Tibial nerve (tissue), 4 donors: Measurements from ENCODE around the gene KCNK4. TPM values are rescaled to one million over a fixed set of nuclear protein-coding genes. Genes with fewer than 3 reads are reported as not detected.
A peak's percentile ranks its signal among the peaks of the same experiment; 100 is the strongest.

ENCODE experiments used
- DNase-seq, 2 donors: peaks; one replicate each; pipeline ENCODE4 v3.0.0-alpha.2; 2019; ENCODE audit warnings: low spot score in 2 of 2
- H3K27ac ChIP-seq, 4 donors: fragments of 200-600 bp; sonication (generic) in 3 of 4; one replicate each; pipeline ENCODE4 v1.5.1; 2017 to 2019; ENCODE audit warnings: mild to moderate bottlenecking in 1 of 4
- H3K27me3 ChIP-seq, 2 donors: fragments of 200-600 bp; sonication (generic) in 1 of 2; one replicate each; pipeline versions ENCODE4 v1.5.1 to v1.6.0; 2017 to 2019
- H3K36me3 ChIP-seq, 3 donors: fragments of 200-600 bp; sonication (generic); one replicate each; pipeline ENCODE4 v1.5.1; 2018 to 2019
- H3K4me1 ChIP-seq, 4 donors: fragments of 200-600 bp; sonication (generic) in 3 of 4; one replicate each; pipeline ENCODE4 v1.5.1; 2017 to 2019
- H3K4me3 ChIP-seq, 4 donors: fragments of 200-600 bp; sonication (generic) in 3 of 4; one replicate each; pipeline ENCODE4 v1.5.1; 2017 to 2019; ENCODE audit warnings: mild to moderate bottlenecking in 1 of 4, moderate library complexity in 1 of 4
- H3K9me3 ChIP-seq, 4 donors: fragments of 200-600 bp; sonication (generic) in 3 of 4; one replicate each; pipeline ENCODE4 v1.5.1; 2017 to 2019
- EP300 ChIP-seq, 2 donors: sonication (generic); formaldehyde crosslinking; IDR thresholded peaks; one replicate each; pipeline ENCODE4 v1.6.1; 2017; ENCODE audit warnings: antibody characterized with exemption in 2 of 2, mild to moderate bottlenecking in 1 of 2
- POLR2A ChIP-seq, 2 donors: fragments of 450-650 bp; IDR thresholded peaks; one replicate each; pipeline ENCODE4 v1.6.1; 2017; ENCODE audit warnings: antibody characterized with exemption in 2 of 2, mild to moderate bottlenecking in 2 of 2, moderate library complexity in 2 of 2
- WGBS, 2 donors: methylation state at CpG; one replicate each; pipeline ENCODE4 v1.1.5; 2018; 5-methylcytosine and 5-hydroxymethylcytosine counted together
- total RNA-seq, 4 donors: library from RNA; depleted of rRNA; stranded (reverse); fragments of >200 nt; gene quantifications; one replicate each; pipeline ENCODE4 v1.1.0, GENCODE V29; 2016
- TF ChIP-seq, protein P1 (sequence below), 5 experiments: fragments of 200-600 bp in 3 of 5; fragments of 450-650 bp in 2 of 5; sonication (generic) in 3 of 5; IDR thresholded peaks; one replicate each; pipeline ENCODE4 v1.5.1; 2016 to 2019; ENCODE audit warnings: antibody characterized with exemption in 5 of 5, mild to moderate bottlenecking in 3 of 5, moderate library complexity in 2 of 5

The KCNK4 gene
- total RNA-seq, 4 donors from 2014 or later, result 1.2 TPM; not detected in 3

DNA sequence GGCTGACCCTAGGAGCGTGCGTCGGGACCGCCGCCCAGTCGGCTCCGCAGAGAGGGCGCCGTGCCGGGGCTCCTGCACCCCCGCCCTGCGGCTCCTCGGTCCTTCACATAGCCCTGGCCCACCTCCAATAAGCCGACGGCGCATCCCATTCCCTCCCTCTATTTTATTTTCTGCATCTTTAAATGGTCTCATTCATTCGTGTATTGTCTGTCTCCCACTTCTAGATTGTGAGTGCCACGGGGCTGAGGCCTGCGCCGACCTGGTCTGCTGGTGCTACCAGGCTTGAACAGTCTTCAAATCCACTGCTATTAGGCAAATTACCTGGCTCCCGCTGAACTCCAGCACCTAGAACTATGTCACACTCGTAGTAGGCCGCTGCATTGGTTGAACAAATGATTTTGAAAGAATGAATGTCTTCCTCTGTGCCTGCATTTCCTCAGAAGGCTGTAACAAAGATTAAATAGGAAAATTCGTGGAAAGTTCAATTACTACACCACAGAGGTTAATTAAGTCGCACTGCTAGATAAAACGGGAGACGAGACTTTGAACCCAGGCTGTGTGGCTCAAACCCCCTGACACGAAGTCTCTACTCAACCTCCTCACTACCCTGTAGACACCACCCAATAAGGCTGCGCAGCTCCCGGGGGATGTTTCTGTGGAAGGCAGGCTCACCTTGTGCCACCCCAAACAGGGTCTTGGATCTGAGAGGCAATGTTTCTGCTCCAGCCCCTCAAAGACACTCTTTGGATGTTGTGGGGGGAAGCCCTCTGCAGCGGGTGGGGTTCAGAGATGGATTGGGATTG is 43.2 kb upstream of the KCNK4 start:
- WGBS, 2 donors, result 34 to 40% methylated on average over 30 to 31 of the region's 31 CpGs
- peaks cover 0 to 82% (median 36%) of the 10 kb centered on the region in 4 donors for H3K4me1 ChIP-seq
- peaks cover 0 to 16% (median 0%) of the 10 kb centered on the region in 3 donors for H3K36me3 ChIP-seq
- H3K4me3 ChIP-seq, result peak overlapping the region; percentile 55 to 80 (median 74)
- no peak for DNase-seq
- H3K27me3 ChIP-seq, result no peaks in the 10 kb centered on the region
- TF ChIP-seq, protein P1, sequence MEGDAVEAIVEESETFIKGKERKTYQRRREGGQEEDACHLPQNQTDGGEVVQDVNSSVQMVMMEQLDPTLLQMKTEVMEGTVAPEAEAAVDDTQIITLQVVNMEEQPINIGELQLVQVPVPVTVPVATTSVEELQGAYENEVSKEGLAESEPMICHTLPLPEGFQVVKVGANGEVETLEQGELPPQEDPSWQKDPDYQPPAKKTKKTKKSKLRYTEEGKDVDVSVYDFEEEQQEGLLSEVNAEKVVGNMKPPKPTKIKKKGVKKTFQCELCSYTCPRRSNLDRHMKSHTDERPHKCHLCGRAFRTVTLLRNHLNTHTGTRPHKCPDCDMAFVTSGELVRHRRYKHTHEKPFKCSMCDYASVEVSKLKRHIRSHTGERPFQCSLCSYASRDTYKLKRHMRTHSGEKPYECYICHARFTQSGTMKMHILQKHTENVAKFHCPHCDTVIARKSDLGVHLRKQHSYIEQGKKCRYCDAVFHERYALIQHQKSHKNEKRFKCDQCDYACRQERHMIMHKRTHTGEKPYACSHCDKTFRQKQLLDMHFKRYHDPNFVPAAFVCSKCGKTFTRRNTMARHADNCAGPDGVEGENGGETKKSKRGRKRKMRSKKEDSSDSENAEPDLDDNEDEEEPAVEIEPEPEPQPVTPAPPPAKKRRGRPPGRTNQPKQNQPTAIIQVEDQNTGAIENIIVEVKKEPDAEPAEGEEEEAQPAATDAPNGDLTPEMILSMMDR (IDR thresholded peaks at IDR 0.05), result no peak
- no peak for TF ChIP-seq EP300 (IDR thresholded peaks at IDR 0.05)
- peak overlapping the region; percentile 70 to 92 (median 86) for H3K27ac ChIP-seq
- no peaks in the 10 kb centered on the region for H3K9me3 ChIP-seq

DNA sequence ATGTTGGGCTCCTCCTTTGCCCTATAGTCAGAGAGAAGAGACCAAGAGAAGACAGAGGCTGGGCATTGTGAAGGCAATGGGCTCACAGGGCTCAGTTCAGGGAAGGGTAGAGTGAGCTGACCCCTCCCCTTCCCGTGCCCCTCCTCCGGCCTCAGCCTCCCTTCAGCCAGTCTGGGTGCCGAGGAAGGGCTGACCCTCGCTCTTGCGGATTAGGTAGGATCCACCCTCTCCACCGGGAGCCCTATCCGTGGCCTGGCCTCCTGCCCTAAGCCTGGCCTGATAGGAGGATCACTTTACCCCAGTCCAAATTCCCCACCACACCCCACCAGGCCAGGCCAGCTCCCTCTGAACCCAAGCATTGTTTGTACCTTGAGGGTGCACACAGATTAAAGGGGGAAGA is 42.5 kb upstream of the KCNK4 start:
- WGBS, 2 donors, result 65 to 80% methylated on average over 7 of the region's 7 CpGs
- H3K4me3 ChIP-seq, result no peak overlapping the region
- TF ChIP-seq, protein P1 (IDR thresholded peaks at IDR 0.05), result no peak
- TF ChIP-seq EP300 (IDR thresholded peaks at IDR 0.05) (no peak), POLR2A (IDR thresholded peaks at IDR 0.05) (no peak)
- no peak for DNase-seq
- no peak overlapping the region for H3K27ac ChIP-seq
- H3K36me3 ChIP-seq, result peaks cover 0 to 9% (median 0%) of the 10 kb centered on the region in 3 donors
- H3K27me3 ChIP-seq, result no peaks in the 10 kb centered on the region
- no peaks in the 10 kb centered on the region for H3K9me3 ChIP-seq
- H3K4me1 ChIP-seq, result peaks cover 0 to 82% (median 37%) of the 10 kb centered on the region in 4 donors

DNA sequence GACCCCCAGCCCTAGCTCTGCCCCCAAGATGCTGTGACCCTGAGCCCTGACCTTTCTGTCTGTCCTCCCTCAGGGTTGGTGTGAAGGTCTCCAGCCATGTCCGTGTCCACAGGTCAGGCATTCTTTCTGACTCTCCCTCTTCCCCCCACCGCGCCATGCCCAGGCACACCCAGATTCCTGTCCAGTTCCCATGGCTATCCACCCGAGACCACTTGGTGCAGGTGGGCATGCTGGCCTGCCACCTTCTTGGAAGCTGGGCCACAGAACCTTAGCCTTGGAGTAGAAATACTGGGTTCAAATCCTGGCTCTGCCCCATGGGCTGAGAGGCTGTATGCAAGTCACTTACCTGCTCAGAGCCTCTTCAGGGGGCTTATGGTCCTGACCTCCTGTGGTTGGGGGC is 42.1 kb upstream of the KCNK4 start:
- DNase-seq, result no peak
- Histone ChIP-seq H3K36me3 (peaks cover 0 to 5% (median 0%) of the 10 kb centered on the region in 3 donors), H3K27me3 (no peaks in the 10 kb centered on the region), H3K4me3 (no peak overlapping the region), H3K9me3 (no peaks in the 10 kb centered on the region), H3K27ac (no peak overlapping the region), H3K4me1 (peaks cover 0 to 83% (median 37%) of the 10 kb centered on the region in 4 donors)
- 85 to 94% methylated on average over 3 to 4 of the region's 4 CpGs for WGBS, 2 donors
- TF ChIP-seq POLR2A (IDR thresholded peaks at IDR 0.05) (no peak), EP300 (IDR thresholded peaks at IDR 0.05) (no peak)
- TF ChIP-seq, protein P1 (IDR thresholded peaks at IDR 0.05), result no peak

DNA sequence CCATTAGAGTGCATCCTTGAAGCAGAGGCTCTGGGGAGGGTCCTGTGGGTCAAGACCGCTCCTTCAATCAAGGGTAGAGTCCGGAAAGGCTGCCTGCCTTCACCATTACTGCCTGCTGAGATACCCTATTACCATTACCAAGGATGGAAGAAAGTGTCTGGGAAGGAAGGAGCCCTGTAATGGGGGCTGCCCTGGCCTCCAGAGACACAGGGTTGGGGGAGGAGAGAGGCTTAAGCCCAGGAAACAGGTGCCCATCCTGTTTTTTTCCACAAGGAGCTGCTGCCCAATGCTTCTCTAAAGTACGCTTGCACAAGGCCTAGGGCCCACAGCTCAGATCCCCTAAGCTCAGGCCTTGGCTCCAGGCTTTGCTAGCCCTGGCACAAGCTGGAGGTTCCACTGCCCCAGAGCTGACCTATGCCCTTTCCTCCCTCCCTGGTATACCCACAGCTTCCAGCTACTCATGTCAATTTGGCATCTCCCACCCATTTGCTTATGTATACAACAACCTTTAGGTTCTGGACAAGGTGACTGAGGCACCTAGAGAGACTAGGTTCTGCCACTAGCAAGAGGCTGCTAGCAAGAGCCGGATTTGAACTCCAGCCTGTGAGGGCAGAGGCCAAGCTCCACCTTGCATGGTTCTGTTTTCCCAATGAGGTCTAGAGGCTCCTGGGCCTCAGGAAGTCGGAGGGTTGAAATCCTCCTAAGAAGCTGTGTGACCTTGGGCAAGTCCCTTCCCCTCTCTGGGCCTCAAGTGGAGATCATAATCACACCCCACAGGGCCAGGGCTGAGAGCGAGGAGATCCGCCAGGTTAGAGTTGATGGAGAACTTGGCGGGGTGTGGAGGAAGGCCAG is 41.3 kb upstream of the KCNK4 start:
- Histone ChIP-seq H3K9me3 (no peaks in the 10 kb centered on the region), H3K4me1 (peaks cover 0 to 79% (median 36%) of the 10 kb centered on the region in 4 donors), H3K36me3 (peaks cover 0 to 4% (median 0%) of the 10 kb centered on the region in 3 donors), H3K4me3 (no peak overlapping the region), H3K27me3 (no peaks in the 10 kb centered on the region), H3K27ac (no peak overlapping the region)
- WGBS, 2 donors, result 82 to 88% methylated on average over 8 of the region's 8 CpGs
- no peak for TF ChIP-seq POLR2A (IDR thresholded peaks at IDR 0.05)
- TF ChIP-seq, protein P1 (IDR thresholded peaks at IDR 0.05), result no peak
- TF ChIP-seq EP300 (IDR thresholded peaks at IDR 0.05), result no peak
- DNase-seq, result no peak
